A673 (cell line): ENCODE measurements around the gene MBD5. TPM values are rescaled to one million over a fixed set of nuclear protein-coding genes. Genes with fewer than 3 reads are reported as not detected.

Experiments
- BruUV-seq: library from RNA; stranded (reverse); fragments of 400-500 nt; replicated peaks from 2 replicates; lab custom pipeline; 2021; lab: Mats Ljungman, UMichigan
- CTCF ChIA-PET: fragments of 300-600 bp; sonication (Branson Sonifier 250); formaldehyde crosslinking; loops from one replicate; lab custom pipeline; 2022; ENCODE audit warnings: antibody characterized with exemption; lab: Charles Lee
- POLR2A ChIA-PET: fragments of 300-600 bp; sonication (Branson Sonifier 250); formaldehyde crosslinking; loops from one replicate; lab custom pipeline; 2022; ENCODE audit warnings: antibody characterized with exemption; ENCODE audit not compliant: low non-redundant PET; lab: Charles Lee
- DNase-seq: peaks from one replicate; pipeline ENCODE4 v3.0.0-alpha.2; 2015; ENCODE audit warnings: low spot score
- H3K27ac ChIP-seq: fragments of 200-600 bp; sonication (generic); 2 replicates; pipeline ENCODE4 v1.5.1; 2016; ENCODE audit warnings: mixed run types, low read depth, mild to moderate bottlenecking, mixed read lengths, antibody characterized with exemption, low read length; ENCODE audit not compliant: poor library complexity, severe bottlenecking
- H3K27me3 ChIP-seq: fragments of 200-600 bp; sonication (generic); replicated peaks from 2 replicates; pipeline ENCODE4 v1.6.1; 2017; ENCODE audit warnings: mixed run types, low read depth, mild to moderate bottlenecking, mixed read lengths, antibody characterized with exemption, low read length; ENCODE audit not compliant: insufficient read depth, poor library complexity
- H3K36me3 ChIP-seq: fragments of 200-600 bp; sonication (generic); 2 replicates; pipeline ENCODE4 v1.6.1; 2016; ENCODE audit warnings: mixed run types, mild to moderate bottlenecking, mixed read lengths, antibody characterized with exemption, low read length; ENCODE audit not compliant: insufficient read depth, poor library complexity, severe bottlenecking
- H3K4me1 ChIP-seq: fragments of 200-600 bp; sonication (generic); 2 replicates; pipeline ENCODE4 v1.6.1; 2017; ENCODE audit warnings: mixed run types, mild to moderate bottlenecking, mixed read lengths, antibody characterized with exemption, low read length; ENCODE audit not compliant: insufficient read depth, poor library complexity, severe bottlenecking
- H3K4me3 ChIP-seq: fragments of 200-600 bp; sonication (generic); 2 replicates; pipeline ENCODE4 v1.5.1; 2016; ENCODE audit warnings: low read depth, mixed run types, mild to moderate bottlenecking, mixed read lengths, low read length; ENCODE audit not compliant: poor library complexity, severe bottlenecking
- H3K9me3 ChIP-seq: fragments of 200-600 bp; sonication (generic); 2 replicates; pipeline ENCODE4 v1.6.1; 2016; ENCODE audit warnings: mixed run types, low read depth, mild to moderate bottlenecking, mixed read lengths, antibody characterized with exemption, low read length; ENCODE audit not compliant: poor library complexity, severe bottlenecking
- CTCF ChIP-seq: fragments of 300-800, 200-600 bp; sonication (generic); conservative IDR thresholded peaks from 2 replicates; pipeline ENCODE4 v1.5.1; 2017; ENCODE audit warnings: low read depth, mild to moderate bottlenecking, antibody characterized with exemption, low read length, moderate library complexity, mixed read lengths
- EZH2 ChIP-seq: fragments of 200-600 bp; sonication (generic); IDR thresholded peaks from 2 replicates; pipeline ENCODE4 v1.6.1; 2017; ENCODE audit warnings: borderline replicate concordance, low read depth, mild to moderate bottlenecking, mixed read lengths, antibody characterized with exemption, low read length; ENCODE audit not compliant: poor library complexity, severe bottlenecking
- intact Hi-C: fragments of 100-400 bp; cut with micrococcal nuclease; formaldehyde crosslinking; loops from one replicate; pipeline ENCODE4 v1.10.0; 2022; ENCODE audit not compliant: unreplicated experiment
- total RNA-seq: library from RNA; stranded (reverse); gene quantifications from 2 replicates; pipeline ENCODE4 v1.2.3, GENCODE V29; 2021

MBD5 gene
- total RNA-seq, 1 experiment from 2014 or later, result 32.4 TPM

DNA sequence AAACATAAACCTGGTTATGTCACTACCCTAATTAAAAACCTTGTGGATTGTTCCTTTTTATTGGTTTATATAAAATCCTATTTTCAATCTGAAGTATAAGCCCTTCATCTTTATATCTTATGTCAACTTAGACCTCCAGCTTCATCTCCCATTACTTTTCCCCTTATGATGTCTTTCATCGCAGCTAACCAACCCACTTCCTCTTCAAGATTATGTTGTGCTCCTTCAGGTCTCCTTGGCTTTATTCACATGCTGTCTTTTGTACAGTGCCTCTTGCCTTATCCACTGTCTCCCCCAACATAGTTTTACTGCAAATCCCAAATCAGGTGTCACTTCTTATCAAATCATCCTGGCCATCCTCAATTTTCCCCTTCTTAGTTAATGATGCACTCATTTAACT, 25.9 kb downstream of the MBD5 start:
- POLR2A ChIA-PET, result no interaction called here

GRCh38 chr2:148048475-148049221, 27.8 kb downstream of the MBD5 start:
- DNase-seq, result no peak
- H3K9me3 ChIP-seq, result no peaks in the 10 kb centered on the region
- H3K27me3 ChIP-seq, result no peaks in the 10 kb centered on the region
- POLR2A ChIA-PET, result no interaction called here
- intact Hi-C loops, result no loop called here
- H3K27ac ChIP-seq, result no peak overlapping the region
- no peaks in the 10 kb centered on the region for H3K4me1 ChIP-seq
- no peak for TF ChIP-seq CTCF
- no peak for TF ChIP-seq EZH2
- CTCF ChIA-PET, result no interaction called here
- BruUV-seq, result no TSS peak
- no peaks in the 10 kb centered on the region for H3K36me3 ChIP-seq
- H3K4me3 ChIP-seq, result no peak overlapping the region

More for the DNA sequence above, 25.9 kb downstream of the MBD5 start:
- Histone ChIP-seq H3K4me1 (no peaks in the 10 kb centered on the region), H3K27me3 (no peaks in the 10 kb centered on the region), H3K4me3 (no peak overlapping the region), H3K36me3 (no peaks in the 10 kb centered on the region), H3K27ac (no peak overlapping the region), H3K9me3 (no peaks in the 10 kb centered on the region)
- intact Hi-C loops, result no loop called here
- BruUV-seq, result no TSS peak
- CTCF ChIA-PET, result no interaction called here
- DNase-seq, result no peak
- TF ChIP-seq CTCF (no peak), EZH2 (no peak)

DNA sequence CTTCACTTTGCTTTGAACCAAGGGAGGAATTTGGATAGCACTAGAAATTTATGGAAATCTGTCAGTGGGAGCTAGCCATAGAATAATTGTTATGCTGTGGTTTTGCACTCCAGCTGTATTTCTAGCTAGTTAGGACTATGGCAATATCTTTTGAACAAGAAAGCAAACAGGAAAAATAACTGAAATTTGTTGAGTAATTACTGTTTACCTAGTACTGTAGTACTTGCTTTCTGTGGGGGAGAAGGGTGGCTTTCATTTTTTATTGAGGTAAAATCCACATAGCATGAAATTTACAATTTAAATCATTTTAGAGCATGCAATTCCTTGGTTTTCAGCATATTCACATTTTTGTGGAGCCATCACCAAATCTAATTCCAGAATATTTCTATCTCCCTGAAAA, 28.4 kb downstream of the MBD5 start:
- Histone ChIP-seq H3K27ac (no peak overlapping the region), H3K9me3 (no peaks in the 10 kb centered on the region), H3K36me3 (no peaks in the 10 kb centered on the region), H3K4me3 (no peak overlapping the region), H3K4me1 (no peaks in the 10 kb centered on the region), H3K27me3 (no peaks in the 10 kb centered on the region)
- intact Hi-C loops, result no loop called here
- TF ChIP-seq EZH2, result no peak
- no peak for TF ChIP-seq CTCF
- ChIA-PET POLR2A (no interaction called here), CTCF (no interaction called here)
- DNase-seq, result no peak
- no TSS peak for BruUV-seq
